Adrenal gland (tissue), 12 donors: Measurements from ENCODE around the gene KHDC4. TPM values are rescaled to one million over a fixed set of nuclear protein-coding genes. Genes with fewer than 3 reads are reported as not detected.

Experiments used
- DNase-seq, 7 donors: peaks; one replicate each; pipeline ENCODE4 v3.0.0-alpha.2; 2019 to 2020
- H3K27ac ChIP-seq, 5 donors: fragments of 200-600 bp; sonication (generic) in 4 of 5; 1 replicate in 3 of 5; 2 replicates in 2 of 5; pipeline versions ENCODE4 v1.5.1 to v1.8.0; 2016 to 2020; ENCODE audit warnings: mild to moderate bottlenecking in 1 of 5
- H3K27me3 ChIP-seq: fragments of 200-600 bp; 2 replicates; pipeline ENCODE4 v1.8.0; 2021
- H3K36me3 ChIP-seq, 2 donors: fragments of 200-600 bp; replicated peaks in 1 of 2; 1 replicate in 1 of 2; 2 replicates in 1 of 2; pipeline versions ENCODE4 v1.5.1 to v1.8.0; 2018 to 2022
- H3K4me1 ChIP-seq, 2 donors: fragments of 200-600 bp; replicated peaks in 1 of 2; 1 replicate in 1 of 2; 2 replicates in 1 of 2; pipeline versions ENCODE4 v1.5.1 to v1.8.0; 2018 to 2021
- H3K4me3 ChIP-seq, 4 donors: fragments of 200-600 bp; sonication (generic) in 3 of 4; one replicate each; pipeline ENCODE4 v1.5.1; 2016 to 2018
- H3K9me3 ChIP-seq, 3 donors: fragments of 200-600 bp; sonication (generic) in 1 of 3; replicated peaks in 1 of 3; 1 replicate in 2 of 3; 2 replicates in 1 of 3; pipeline versions ENCODE4 v1.5.1 to v1.8.0; 2016 to 2021
- POLR2A ChIP-seq, 2 donors: fragments of 450-650 bp; IDR thresholded peaks; one replicate each; pipeline ENCODE4 v1.6.1; 2017; ENCODE audit warnings: antibody characterized with exemption in 2 of 2, mild to moderate bottlenecking in 2 of 2, moderate library complexity in 1 of 2
- WGBS, 4 donors: extraction: QIAGEN DNeasy Blood & Tissue Kit in 2 of 4; methylation state at CpG; one replicate each; pipeline versions ENCODE4 v1.1.5 to v1.1.7; 2013 to 2017; 5-methylcytosine and 5-hydroxymethylcytosine counted together
- intact Hi-C, 2 donors: fragments of 100-400 bp; cut with DNase I; formaldehyde crosslinking; loops; one replicate each; pipeline versions ENCODE4 v1.14.1 to v1.15.0; 2022 to 2023
- polyA plus RNA-seq, 3 donors: library from polyadenylated mRNA; stranded (reverse); fragments of 200-250 nt in 2 of 3; fragments of 350-450 nt in 1 of 3; fragmentation: Illumina TruSeq in 1 of 3; extraction: RNeasy Lipid Tissue Mini Kit (QIAGEN cat#74804) in 1 of 3; gene quantifications; one replicate each; pipeline ENCODE4 v1.2.3, GENCODE V29; 2013 to 2014
- total RNA-seq, 9 donors: library from RNA; depleted of rRNA in 4 of 9; stranded (reverse); fragments of >200 nt in 4 of 9; fragments of 120-200 nt in 1 of 9; fragmentation: NEBNext Ultra II Directional in 1 of 9; extraction: Animal tissue kit (Norgen Biotek cat#: 25700) in 1 of 9; gene quantifications; one replicate each; pipeline versions ENCODE4 v1.1.0 to v1.2.4, GENCODE V29; 2013 to 2023
- TF ChIP-seq, protein P1 (sequence below), 6 experiments: fragments of 450-650 bp in 4 of 6; fragments of 200-600 bp in 2 of 6; sonication (generic) in 1 of 6; IDR thresholded peaks; 1 replicate in 5 of 6; 2 replicates in 1 of 6; pipeline versions ENCODE4 v1.5.1 to v1.8.0; 2016 to 2021; ENCODE audit warnings: antibody characterized with exemption in 6 of 6, mild to moderate bottlenecking in 2 of 6, moderate library complexity in 1 of 6
- donor health status: healthy with polysubstance abuse.
- donor health status: Bipolar disorder and iron deficiency.
- donor health status: DM: yes; HTN: yes; CAD: no.
- donor health status: DM: no; HTN: no; CAD: no.
- donor health status: DM: no; HTN: no; CAD: no.
- donor health status: DM: yes; HTN: yes; CAD: no.

KHDC4 gene
- total and polyA plus RNA-seq, 12 donors, result 16.8 to 52.9 (median 38.3) TPM

DNA sequence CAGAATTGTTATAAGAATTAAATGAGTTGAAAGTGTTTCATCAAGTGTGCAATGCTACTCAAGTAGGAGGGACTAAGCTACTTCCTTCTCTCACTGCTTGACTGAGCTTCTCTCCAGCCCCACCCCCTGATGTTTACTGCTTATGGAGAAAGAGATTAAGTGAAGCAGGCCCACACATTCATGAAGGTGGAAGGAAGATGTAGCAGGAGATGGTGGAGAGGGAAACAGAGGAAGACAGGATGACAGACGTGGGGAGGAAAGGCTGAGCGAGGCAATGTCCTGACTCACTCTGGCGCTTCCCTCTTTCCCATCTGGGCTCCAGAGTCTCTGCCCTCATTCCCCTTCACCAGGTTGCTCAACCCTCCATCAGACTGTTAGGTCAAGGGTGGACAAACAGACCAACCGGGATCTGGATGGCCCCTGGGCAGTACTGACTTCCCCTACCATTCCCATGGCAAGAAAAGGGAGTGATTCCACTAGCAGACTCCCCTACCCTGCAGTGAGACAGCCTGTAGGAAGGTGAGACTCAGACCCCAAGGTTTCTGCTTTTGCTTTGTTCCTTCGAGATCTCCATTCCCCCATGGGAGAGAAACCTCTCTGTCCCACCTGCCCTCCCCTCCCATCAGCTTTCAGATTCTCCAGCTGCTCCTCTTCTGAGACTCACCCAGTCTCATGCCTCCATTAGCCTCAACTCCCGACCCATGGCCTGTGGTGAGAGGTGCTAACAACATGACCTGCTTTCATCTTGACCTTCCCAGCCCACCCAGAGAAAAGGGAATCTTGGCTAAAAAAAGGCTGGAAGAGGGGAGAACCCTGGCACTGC, 47.3 kb upstream of the KHDC4 start:
- intact Hi-C loops, result no loop called here
- no peak for DNase-seq
- H3K27ac ChIP-seq, result peak overlapping the region in 1 of 5 donors; percentile 53
- TF ChIP-seq, protein P1, sequence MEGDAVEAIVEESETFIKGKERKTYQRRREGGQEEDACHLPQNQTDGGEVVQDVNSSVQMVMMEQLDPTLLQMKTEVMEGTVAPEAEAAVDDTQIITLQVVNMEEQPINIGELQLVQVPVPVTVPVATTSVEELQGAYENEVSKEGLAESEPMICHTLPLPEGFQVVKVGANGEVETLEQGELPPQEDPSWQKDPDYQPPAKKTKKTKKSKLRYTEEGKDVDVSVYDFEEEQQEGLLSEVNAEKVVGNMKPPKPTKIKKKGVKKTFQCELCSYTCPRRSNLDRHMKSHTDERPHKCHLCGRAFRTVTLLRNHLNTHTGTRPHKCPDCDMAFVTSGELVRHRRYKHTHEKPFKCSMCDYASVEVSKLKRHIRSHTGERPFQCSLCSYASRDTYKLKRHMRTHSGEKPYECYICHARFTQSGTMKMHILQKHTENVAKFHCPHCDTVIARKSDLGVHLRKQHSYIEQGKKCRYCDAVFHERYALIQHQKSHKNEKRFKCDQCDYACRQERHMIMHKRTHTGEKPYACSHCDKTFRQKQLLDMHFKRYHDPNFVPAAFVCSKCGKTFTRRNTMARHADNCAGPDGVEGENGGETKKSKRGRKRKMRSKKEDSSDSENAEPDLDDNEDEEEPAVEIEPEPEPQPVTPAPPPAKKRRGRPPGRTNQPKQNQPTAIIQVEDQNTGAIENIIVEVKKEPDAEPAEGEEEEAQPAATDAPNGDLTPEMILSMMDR (IDR thresholded peaks at IDR 0.05), result no peak
- no peak for TF ChIP-seq POLR2A (IDR thresholded peaks at IDR 0.05)
- H3K36me3 ChIP-seq, result no peaks in the 10 kb centered on the region
- no peak overlapping the region for H3K4me3 ChIP-seq
- WGBS, 4 donors, result 55 to 67% (median 65%) methylated on average over 6 of the region's 6 CpGs
- no peaks in the 10 kb centered on the region for H3K27me3 ChIP-seq
- H3K9me3 ChIP-seq, result no peaks in the 10 kb centered on the region
- peaks cover 0 to 14% of the 10 kb centered on the region in 2 donors for H3K4me1 ChIP-seq

DNA sequence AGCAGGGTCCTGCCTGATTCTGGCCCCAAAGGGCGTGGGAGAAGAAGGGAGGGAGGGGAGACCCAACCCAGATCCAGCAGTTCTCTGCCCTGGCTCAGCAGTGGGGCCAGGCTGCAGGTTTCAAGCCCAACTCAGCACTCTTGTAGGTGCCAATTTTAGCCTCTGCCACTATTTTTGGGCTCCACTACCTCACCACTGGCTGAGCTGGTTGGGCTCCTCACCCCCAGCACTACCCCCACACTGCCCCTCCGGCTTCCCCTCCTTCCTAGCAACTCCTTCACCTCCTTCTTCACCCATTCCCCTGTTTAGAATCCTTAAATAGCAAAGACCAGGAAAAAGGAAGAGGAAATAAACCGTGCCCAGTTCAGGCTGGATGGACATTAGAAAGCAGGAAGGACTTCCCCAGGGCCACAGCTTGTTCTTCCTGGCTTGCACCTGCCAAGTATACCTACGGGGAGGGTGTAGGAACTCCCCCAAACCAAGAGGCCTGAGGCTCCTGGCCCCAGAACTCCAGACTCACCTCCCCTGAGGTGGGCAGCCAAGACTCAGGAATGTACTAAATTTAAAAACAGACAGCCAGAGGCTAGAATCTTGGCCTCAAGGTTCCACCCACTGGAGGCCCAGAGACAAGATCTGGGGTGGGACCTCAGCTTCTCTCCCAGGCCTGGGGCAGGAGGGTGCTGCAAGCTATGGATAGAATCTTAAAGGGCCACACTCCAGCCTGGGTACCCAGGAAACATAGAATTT, 45.6 kb upstream of the KHDC4 start:
- no peak for DNase-seq
- TF ChIP-seq, protein P1 (IDR thresholded peaks at IDR 0.05), result no peak
- TF ChIP-seq POLR2A (IDR thresholded peaks at IDR 0.05), result no peak
- peak overlapping the region in 1 of 4 donors; percentile 95 for H3K4me3 ChIP-seq
- H3K27me3 ChIP-seq, result no peaks in the 10 kb centered on the region
- peaks cover 0 to 25% of the 10 kb centered on the region in 2 donors for H3K4me1 ChIP-seq
- peak overlapping the region in 4 of 5 donors; percentile 43 to 88 (median 68) for H3K27ac ChIP-seq
- intact Hi-C loops, result no loop called here
- 38 to 61% (median 44%) methylated on average over 3 to 4 of the region's 4 CpGs for WGBS, 4 donors
- H3K9me3 ChIP-seq, result no peaks in the 10 kb centered on the region
- no peaks in the 10 kb centered on the region for H3K36me3 ChIP-seq

DNA sequence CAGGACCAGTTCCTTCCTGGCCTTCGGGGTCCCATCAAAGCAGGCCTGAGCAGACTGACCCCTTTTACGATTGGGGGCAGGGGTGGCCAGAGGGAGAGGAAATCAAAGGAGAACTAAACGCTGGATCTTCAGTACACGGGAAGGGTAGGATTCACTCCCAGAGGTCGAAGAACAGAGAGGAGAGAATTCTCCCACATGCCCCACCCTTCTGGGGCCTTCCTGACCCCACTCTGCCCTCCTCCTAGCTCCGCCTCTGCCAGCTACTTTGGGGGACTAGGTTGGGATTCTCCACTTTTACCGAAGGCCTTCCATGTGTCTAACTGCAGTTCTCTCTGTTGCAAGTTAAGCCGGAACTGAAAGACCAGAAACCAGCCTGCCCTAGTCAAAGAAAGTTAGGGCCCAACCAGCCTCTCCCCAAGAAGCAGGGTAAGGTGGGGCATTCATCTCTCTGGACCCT, 44.8 kb upstream of the KHDC4 start:
- H3K27me3 ChIP-seq, result no peaks in the 10 kb centered on the region
- H3K9me3 ChIP-seq, result no peaks in the 10 kb centered on the region
- intact Hi-C loops, result no loop called here
- DNase-seq, result no peak
- WGBS, 4 donors, result 26 to 43% (median 33%) methylated on average over 7 to 8 of the region's 8 CpGs
- H3K36me3 ChIP-seq, result no peaks in the 10 kb centered on the region
- H3K4me1 ChIP-seq, result peaks cover 0 to 33% of the 10 kb centered on the region in 2 donors
- TF ChIP-seq, protein P1 (IDR thresholded peaks at IDR 0.05), result no peak
- no peak for TF ChIP-seq POLR2A (IDR thresholded peaks at IDR 0.05)
- peak overlapping the region; percentile 43 to 88 (median 68) for H3K27ac ChIP-seq
- H3K4me3 ChIP-seq, result peak overlapping the region in 2 of 4 donors; percentile 74 to 95

GRCh38 chr1:155978325-155978972, 44.2 kb upstream of the KHDC4 start, which contains the start of gene ARHGEF2:
Gene ARHGEF2, minus strand, starts transcription at chr1:155978547. Its CDS starts 120 bp downstream, at chr1:155978427.
- WGBS, 4 donors, result 0 to 3% (median 1%) methylated on average over 11 to 51 of the region's 52 CpGs
- no peaks in the 10 kb centered on the region for H3K27me3 ChIP-seq
- peak within 1 kb of the TSS; percentile 65 to 95 (median 73) for H3K4me3 ChIP-seq
- H3K27ac ChIP-seq, result peak within 1 kb of the TSS; percentile 43 to 88 (median 68)
- DNase-seq, result peak; percentile 62 to 76 (median 69)
- H3K9me3 ChIP-seq, result no peaks in the 10 kb centered on the region
- peaks cover 0 to 35% of the 10 kb centered on the region in 2 donors for H3K4me1 ChIP-seq
- H3K36me3 ChIP-seq, result no peaks in the 10 kb centered on the region
- intact Hi-C loops, result no loop called here
- peak in 1 of 2 donors; percentile 29 for TF ChIP-seq POLR2A (IDR thresholded peaks at IDR 0.05)
- TF ChIP-seq, protein P1 (IDR thresholded peaks at IDR 0.05), result no peak
